Measurements from ENCODE around the gene COLEC11. TPM values are rescaled to one million over a fixed set of nuclear protein-coding genes. Genes with fewer than 3 reads are reported as not detected.

Gene COLEC11
- total and polyA plus RNA-seq, 2 of the 13 experiments (the other 11 are each of a cell fraction or from before 2014, with no cell fraction given): 1.5 to 3.0 TPM

GRCh38 chr2:3656762-3657721 is 62.1 kb downstream of the COLEC11 start (continued):
- TF ChIP-seq CENPBD1 (CRISPR knock-in tag; IDR thresholded peaks at IDR 0.05; ENCODE audit: borderline replicate concordance, low read depth): no peak
- no peak for TF ChIP-seq SRF (IDR thresholded peaks at IDR 0.05; ENCODE audit: low read depth, low read length)
- no peak for TF ChIP-seq NFATC3 (CRISPR knock-in tag; IDR thresholded peaks at IDR 0.05)
- peak; percentile 44; the same call in 1 of the 2 replicates for TF ChIP-seq ZNF318 (CRISPR knock-in tag; IDR thresholded peaks at IDR 0.05)
- no peak for TF ChIP-seq ZBTB44 (CRISPR knock-in tag; IDR thresholded peaks at IDR 0.05)
- no peak for TF ChIP-seq RERE (CRISPR knock-in tag; IDR thresholded peaks at IDR 0.05; ENCODE audit: low read depth)
- TF ChIP-seq BCLAF1 (IDR thresholded peaks at IDR 0.05): no peak
- no peak for TF ChIP-seq ATAD3A (CRISPR knock-in tag; IDR thresholded peaks at IDR 0.05)
